Caco-2 (cell line): ENCODE measurements around the gene CTR9. TPM values are rescaled to one million over a fixed set of nuclear protein-coding genes. Genes with fewer than 3 reads are reported as not detected.

Experiments used
- BruUV-seq: library from RNA; stranded (reverse); fragments of 400-500 nt; replicated peaks from 2 replicates; lab custom pipeline; 2021; lab: Mats Ljungman, UMichigan
- CTCF ChIA-PET: fragments of 300-600 bp; sonication (Branson Sonifier 250); formaldehyde crosslinking; loops from one replicate; lab custom pipeline; 2022; ENCODE audit warnings: antibody characterized with exemption; lab: Charles Lee
- POLR2A ChIA-PET: fragments of 300-600 bp; sonication (Branson Sonifier 250); formaldehyde crosslinking; loops from one replicate; lab custom pipeline; 2022; ENCODE audit warnings: antibody characterized with exemption; lab: Charles Lee
- DNase-seq, 2 experiments: peaks; one replicate each; pipeline versions ENCODE4 v3.0.0 to v3.0.0-alpha.2; 2020 to 2022
- H3K27me3 ChIP-seq: replicated peaks from 2 replicates; pipeline ENCODE4 v1.6.0; 2011; ENCODE audit warnings: low read length; ENCODE audit not compliant: control insufficient read depth, insufficient read depth
- H3K36me3 ChIP-seq: 2 replicates; pipeline ENCODE4 v1.5.1; 2011; ENCODE audit warnings: low read length; ENCODE audit not compliant: control insufficient read depth, insufficient read depth
- H3K4me1 ChIP-seq: fragments of 250-450 bp; sonication (Bioruptor Pico); 2 replicates; pipeline ENCODE4 v1.5.1; 2020; ENCODE audit warnings: mild to moderate bottlenecking
- H3K4me3 ChIP-seq: 2 replicates; pipeline ENCODE4 v1.5.1; 2011; ENCODE audit warnings: low read depth, mild to moderate bottlenecking, control low read depth, low read length
- H3K9me3 ChIP-seq: fragments of 250-450 bp; sonication (Bioruptor Pico); 2 replicates; pipeline ENCODE4 v1.5.1; 2020; ENCODE audit warnings: mild to moderate bottlenecking, moderate library complexity
- H3K27ac Mint-ChIP-seq: one replicate; pipeline ENCODE4 v1.8.0; 2022; ENCODE audit warnings: mixed read lengths; ENCODE audit not compliant: unreplicated experiment
- H3K27me3 Mint-ChIP-seq: one replicate; pipeline ENCODE4 v1.8.0; 2022; ENCODE audit warnings: mixed read lengths; ENCODE audit not compliant: insufficient read depth, unreplicated experiment
- H3K36me3 Mint-ChIP-seq: one replicate; pipeline ENCODE4 v1.8.0; 2022; ENCODE audit warnings: mild to moderate bottlenecking, mixed read lengths; ENCODE audit not compliant: insufficient read depth, unreplicated experiment
- H3K4me1 Mint-ChIP-seq: one replicate; pipeline ENCODE4 v1.8.0; 2022; ENCODE audit warnings: low read depth, mixed read lengths; ENCODE audit not compliant: unreplicated experiment
- H3K4me3 Mint-ChIP-seq: one replicate; pipeline ENCODE4 v1.8.0; 2022; ENCODE audit warnings: mild to moderate bottlenecking, moderate library complexity, mixed read lengths; ENCODE audit not compliant: unreplicated experiment
- H3K9me3 Mint-ChIP-seq: one replicate; pipeline ENCODE4 v1.8.0; 2022; ENCODE audit warnings: mixed read lengths; ENCODE audit not compliant: unreplicated experiment
- CTCF ChIP-seq, 2 experiments: fragments of 200-600 bp in 1 of 2; IDR thresholded peaks; 1 replicate in 1 of 2; 2 replicates in 1 of 2; pipeline versions ENCODE4 v1.5.1 to v1.8.0; 2011 to 2022; ENCODE audit warnings: antibody characterized with exemption in 1 of 2, control low read depth in 1 of 2, inconsistent platforms in 1 of 2, low read depth in 1 of 2, low read length in 1 of 2, mild to moderate bottlenecking in 1 of 2, moderate library complexity in 1 of 2; ENCODE audit not compliant: insufficient read depth in 1 of 2, severe bottlenecking in 1 of 2, unreplicated experiment in 1 of 2
- intact Hi-C: fragments of 100-400 bp; cut with micrococcal nuclease; formaldehyde crosslinking; loops from one replicate; pipeline ENCODE4 v1.10.0; 2022; ENCODE audit not compliant: unreplicated experiment
- total RNA-seq: library from RNA; stranded (reverse); gene quantifications from 2 replicates; pipeline ENCODE4 v1.2.3, GENCODE V29; 2022

CTR9 gene
- total RNA-seq, 1 experiment from 2014 or later: 54.0 TPM

GRCh38 chr11:10751581-10751940 lies 515 bp downstream of the CTR9 start:
- Mint-ChIP-seq H3K9me3 (no peaks in the 10 kb centered on the region), H3K27me3 (no peaks in the 10 kb centered on the region), H3K4me3 (peak overlapping the region; percentile 91), H3K4me1 (peaks cover 6% of the 10 kb centered on the region), H3K36me3 (peaks cover 23% of the 10 kb centered on the region), H3K27ac (peak overlapping the region; percentile 90)
- CTCF ChIA-PET: interaction anchor here (0.6 to 1.1 kb wide), 5 partner anchors 19 to 346 kb away, joined by 3 to 9 read pairs (median 5); partner anchors contain the start of gene RNF141
- no TSS peak for BruUV-seq
- H3K4me3 ChIP-seq: peak overlapping the region; percentile 70
- peaks cover 13% of the 10 kb centered on the region; the same call in 1 of the 2 replicates for H3K4me1 ChIP-seq
- H3K9me3 ChIP-seq: no peaks in the 10 kb centered on the region
- intact Hi-C loops: loop anchor here (5.0 kb wide), 2 partner anchors 56 to 449 kb away; partner anchors contain the start of gene EIF4G2
- no peaks in the 10 kb centered on the region; the same call in 1 of the 2 replicates for H3K36me3 ChIP-seq
- no peaks in the 10 kb centered on the region for H3K27me3 ChIP-seq
- no peak for TF ChIP-seq CTCF (IDR thresholded peaks at IDR 0.05; ENCODE audit: insufficient read depth in 1 of 2, low read depth in 1 of 2, low read length in 1 of 2, severe bottlenecking in 1 of 2, unreplicated experiment in 1 of 2)
- DNase-seq: no peak
- POLR2A ChIA-PET: interaction anchor here (0.6 to 1.2 kb wide), 11 partner anchors 12 to 448 kb away, joined by 3 to 30 read pairs (median 3); partner anchors contain the start of genes EIF4G2, RNF141 and ZBED5

- Mint-ChIP-seq H3K4me1 (peaks cover 6% of the 10 kb centered on the region), H3K27ac (peak overlapping the region; percentile 90), H3K9me3 (no peaks in the 10 kb centered on the region), H3K27me3 (no peaks in the 10 kb centered on the region), H3K4me3 (peak overlapping the region; percentile 91), H3K36me3 (peaks cover 23% of the 10 kb centered on the region)
- TSS peak; percentile 43 for BruUV-seq
- H3K27me3 ChIP-seq: no peaks in the 10 kb centered on the region
- peak overlapping the region; percentile 70 for H3K4me3 ChIP-seq
- H3K36me3 ChIP-seq: no peaks in the 10 kb centered on the region; the same call in 1 of the 2 replicates
- H3K4me1 ChIP-seq: peaks cover 13% of the 10 kb centered on the region; the same call in 1 of the 2 replicates
- POLR2A ChIA-PET: interaction anchor here (1.1 kb wide), 1 partner anchor 298 kb away, joined by 3 read pairs; no protein-coding TSS in a partner anchor
- intact Hi-C loops: loop anchor here (1.0 to 5.0 kb wide), 3 partner anchors 40 to 450 kb away; partner anchors contain the start of gene EIF4G2
- no peak for DNase-seq
- H3K9me3 ChIP-seq: no peaks in the 10 kb centered on the region
- TF ChIP-seq CTCF (IDR thresholded peaks at IDR 0.05; ENCODE audit: insufficient read depth in 1 of 2, low read depth in 1 of 2, low read length in 1 of 2, severe bottlenecking in 1 of 2, unreplicated experiment in 1 of 2): no peak
- CTCF ChIA-PET: no interaction called here
Measured at GRCh38 chr11:10752061-10752460, 1.0 kb downstream of the CTR9 start.

- H3K4me1 Mint-ChIP-seq: peaks cover 6% of the 10 kb centered on the region
- Histone ChIP-seq H3K36me3 (no peaks in the 10 kb centered on the region; the same call in 1 of the 2 replicates), H3K9me3 (no peaks in the 10 kb centered on the region), H3K4me1 (peaks cover 13% of the 10 kb centered on the region; the same call in 1 of the 2 replicates), H3K4me3 (peak overlapping the region; percentile 70), H3K27me3 (no peaks in the 10 kb centered on the region)
- no peak for DNase-seq
- peaks cover 23% of the 10 kb centered on the region for H3K36me3 Mint-ChIP-seq
- H3K27ac Mint-ChIP-seq: no peak overlapping the region
- TF ChIP-seq CTCF (IDR thresholded peaks at IDR 0.05; ENCODE audit: insufficient read depth in 1 of 2, low read depth in 1 of 2, low read length in 1 of 2, severe bottlenecking in 1 of 2, unreplicated experiment in 1 of 2): no peak
- ChIA-PET POLR2A (no interaction called here), CTCF (no interaction called here)
- intact Hi-C loops: loop anchor here (1.0 to 5.0 kb wide), 3 partner anchors 40 to 450 kb away; partner anchors contain the start of gene EIF4G2
- H3K4me3 Mint-ChIP-seq: peak overlapping the region; percentile 91
- no peaks in the 10 kb centered on the region for H3K27me3 Mint-ChIP-seq
- BruUV-seq: no TSS peak
- H3K9me3 Mint-ChIP-seq: no peaks in the 10 kb centered on the region
Measured at GRCh38 chr11:10752486-10752885, 1.4 kb downstream of the CTR9 start.
